ENCODE results near the gene TBC1D22A.

GRCh38 chr22:46849101-46849500 lies 86.7 kb downstream of the TBC1D22A start:
- TF ChIP-seq CTCF (IDR thresholded peaks at IDR 0.05) = no peak
- TF ChIP-seq POLR2AphosphoS5 (IDR thresholded peaks at IDR 0.05) = no peak
- TF ChIP-seq POLR2A (IDR thresholded peaks at IDR 0.05) = no peak
